ENCODE measurements around the gene EME1. TPM values are rescaled to one million over a fixed set of nuclear protein-coding genes. Genes with fewer than 3 reads are reported as not detected.
A peak's percentile ranks its signal among the peaks of the same experiment; 100 is the strongest.

Gene EME1
- total and polyA plus RNA-seq, 2 of the 4 experiments (the other 2 are of a cell fraction): 9.1 to 9.4 TPM

GRCh38 chr17:50364715-50365114, 8.3 kb upstream of the EME1 start:
- Histone ChIP-seq H2BK15ac (ENCODE audit: low read depth, low read length) (no peak overlapping the region), H4K5ac (ENCODE audit: low read depth, low read length) (no peak overlapping the region), H3K9me3 (ENCODE audit: control insufficient read depth, insufficient read depth, low read length) (no peaks in the 10 kb centered on the region), H3K18ac (ENCODE audit: low read depth, low read length) (no peak overlapping the region), H3K56ac (ENCODE audit: extremely low read depth, insufficient read depth, low read length) (no peak overlapping the region), H2AK9ac (replicated peaks; ENCODE audit: low read depth, low read length, poor library complexity) (peak overlapping the region; percentile 7), H3K27ac (ENCODE audit: insufficient read depth, low read length) (no peak overlapping the region), H3K4ac (ENCODE audit: low read depth, low read length) (0 out of 2 replicates have a peak overlapping the region, but pooled peaks have one; percentile 54), H3K79me1 (ENCODE audit: low read depth in 1 of 2, low read length in 2 of 2) (peaks cover 2 to 32% of the 10 kb centered on the region in 2 experiments), H3K27me3 (ENCODE audit: control insufficient read depth, insufficient read depth, low read length) (no peaks in the 10 kb centered on the region), H2AFZ (replicated peaks; ENCODE audit: low read length, poor library complexity) (peak overlapping the region; percentile 61), H2BK5ac (ENCODE audit: low read depth, low read length, poor library complexity, severe bottlenecking) (no peak overlapping the region), H3K9ac (ENCODE audit: low read depth, low read length) (no peak overlapping the region), H3K4me3 (ENCODE audit: insufficient read depth, low read depth, low read length) (no peak overlapping the region), H3K36me3 (ENCODE audit: control insufficient read depth, insufficient read depth, low read length) (peaks cover 43% of the 10 kb centered on the region), H3K4me1 (ENCODE audit: control insufficient read depth, insufficient read depth, low read length) (peaks cover 11% of the 10 kb centered on the region), H3K4me2 (ENCODE audit: low read depth, low read length) (no peak overlapping the region), H3K9me1 (ENCODE audit: insufficient read depth, low read length) (peaks cover 9% of the 10 kb centered on the region; the same call in 1 of the 2 replicates), H3K14ac (replicated peaks; ENCODE audit: low read depth, low read length) (no peak overlapping the region), H4K91ac (ENCODE audit: insufficient read depth, low read depth, low read length) (no peak overlapping the region), H2BK120ac (ENCODE audit: low read depth, low read length) (no peak overlapping the region), H4K8ac (ENCODE audit: low read depth in 2 of 2, low read length in 2 of 2) (no peak overlapping the region), H2AK5ac (ENCODE audit: low read depth, low read length) (no peak overlapping the region), H3K23ac (ENCODE audit: low read depth, low read length) (no peak overlapping the region), H4K20me1 (ENCODE audit: insufficient read depth, low read length) (peaks cover 22% of the 10 kb centered on the region; the same call in 1 of the 2 replicates), H2BK20ac (ENCODE audit: low read depth, low read length) (no peak overlapping the region)
- ATAC-seq (ENCODE audit: low read depth): peak; percentile 61
- dilution Hi-C loops (cut with HindIII; ENCODE audit: low sequenced_read_pairs, unreplicated experiment): no loop called here
- no TSS peak for BruUV-seq (replicated peaks)
- POLR2A ChIA-PET (ENCODE audit: unreplicated experiment): interaction anchor here (0.9 kb wide), 1 partner anchor 163 kb away, joined by 3 read pairs; the partner anchor contains the start of gene COL1A1
- peak; percentile 65 for DNase-seq
- TF ChIP-seq MXI1 (IDR thresholded peaks at IDR 0.05; ENCODE audit: borderline replicate concordance, low read depth, low read length) (no peak; the same call in 1 of the 2 replicates), BHLHE40 (IDR thresholded peaks at IDR 0.05; ENCODE audit: low read depth, low read length) (peak; percentile 80), POLR2A (IDR thresholded peaks at IDR 0.05; ENCODE audit: low read depth, low read length) (no peak), FOS (IDR thresholded peaks at IDR 0.05; ENCODE audit: low read depth, low read length) (no peak), RCOR1 (IDR thresholded peaks at IDR 0.05; ENCODE audit: insufficient replicate concordance, low read length) (no peak), NFE2L2 (IDR thresholded peaks at IDR 0.05; ENCODE audit: low read depth, low read length) (no peak), RFX5 (IDR thresholded peaks at IDR 0.05; ENCODE audit: low read depth, low read length) (no peak), CEBPB (IDR thresholded peaks at IDR 0.05; ENCODE audit: low read depth, low read length) (no peak), CTCF (conservative IDR thresholded peaks at IDR 0.05; ENCODE audit: low read depth, low read length) (peak; percentile 51), RAD21 (IDR thresholded peaks at IDR 0.05; ENCODE audit: low read length) (peak; percentile 59), CHD1 (IDR thresholded peaks at IDR 0.05; ENCODE audit: low read depth, low read length) (no peak), MAZ (IDR thresholded peaks at IDR 0.05; ENCODE audit: borderline replicate concordance, low read depth, low read length) (no peak; the same call in 1 of the 2 replicates), MAFK (IDR thresholded peaks at IDR 0.05; ENCODE audit: low read depth, low read length) (no peak)
- 50% methylated on average over 3 of the region's 9 CpGs; no CpG with 5 or more reads in 1 of the 2 experiments for WGBS, 2 experiments (ENCODE audit: extremely low coverage in 2 of 2, insufficient read length in 1 of 2)
- intact Hi-C loops (cut with micrococcal nuclease): no loop called here
- in situ Hi-C loops (cut with MboI; ENCODE audit: low sequenced_read_pairs): no loop called here
- CTCF ChIA-PET: interaction anchor here (0.5 to 0.6 kb wide), 2 partner anchors 130 to 334 kb away, joined by 4 to 5 read pairs; no protein-coding TSS in a partner anchor
